Islet precursor cell (in vitro differentiated cells): ENCODE measurements around the gene SIGLEC10.
"Not testable (repeated sequence)": the region's sequence is repeated elsewhere in the genome, so short reads cannot be mapped to it uniquely, and the experiment has no call there.

Source experiments
- DNase-seq: peaks from one replicate; pipeline ENCODE4 v3.0.0-alpha.2; 2018

SIGLEC10 gene, protein sequence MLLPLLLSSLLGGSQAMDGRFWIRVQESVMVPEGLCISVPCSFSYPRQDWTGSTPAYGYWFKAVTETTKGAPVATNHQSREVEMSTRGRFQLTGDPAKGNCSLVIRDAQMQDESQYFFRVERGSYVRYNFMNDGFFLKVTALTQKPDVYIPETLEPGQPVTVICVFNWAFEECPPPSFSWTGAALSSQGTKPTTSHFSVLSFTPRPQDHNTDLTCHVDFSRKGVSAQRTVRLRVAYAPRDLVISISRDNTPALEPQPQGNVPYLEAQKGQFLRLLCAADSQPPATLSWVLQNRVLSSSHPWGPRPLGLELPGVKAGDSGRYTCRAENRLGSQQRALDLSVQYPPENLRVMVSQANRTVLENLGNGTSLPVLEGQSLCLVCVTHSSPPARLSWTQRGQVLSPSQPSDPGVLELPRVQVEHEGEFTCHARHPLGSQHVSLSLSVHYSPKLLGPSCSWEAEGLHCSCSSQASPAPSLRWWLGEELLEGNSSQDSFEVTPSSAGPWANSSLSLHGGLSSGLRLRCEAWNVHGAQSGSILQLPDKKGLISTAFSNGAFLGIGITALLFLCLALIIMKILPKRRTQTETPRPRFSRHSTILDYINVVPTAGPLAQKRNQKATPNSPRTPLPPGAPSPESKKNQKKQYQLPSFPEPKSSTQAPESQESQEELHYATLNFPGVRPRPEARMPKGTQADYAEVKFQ

DNA sequence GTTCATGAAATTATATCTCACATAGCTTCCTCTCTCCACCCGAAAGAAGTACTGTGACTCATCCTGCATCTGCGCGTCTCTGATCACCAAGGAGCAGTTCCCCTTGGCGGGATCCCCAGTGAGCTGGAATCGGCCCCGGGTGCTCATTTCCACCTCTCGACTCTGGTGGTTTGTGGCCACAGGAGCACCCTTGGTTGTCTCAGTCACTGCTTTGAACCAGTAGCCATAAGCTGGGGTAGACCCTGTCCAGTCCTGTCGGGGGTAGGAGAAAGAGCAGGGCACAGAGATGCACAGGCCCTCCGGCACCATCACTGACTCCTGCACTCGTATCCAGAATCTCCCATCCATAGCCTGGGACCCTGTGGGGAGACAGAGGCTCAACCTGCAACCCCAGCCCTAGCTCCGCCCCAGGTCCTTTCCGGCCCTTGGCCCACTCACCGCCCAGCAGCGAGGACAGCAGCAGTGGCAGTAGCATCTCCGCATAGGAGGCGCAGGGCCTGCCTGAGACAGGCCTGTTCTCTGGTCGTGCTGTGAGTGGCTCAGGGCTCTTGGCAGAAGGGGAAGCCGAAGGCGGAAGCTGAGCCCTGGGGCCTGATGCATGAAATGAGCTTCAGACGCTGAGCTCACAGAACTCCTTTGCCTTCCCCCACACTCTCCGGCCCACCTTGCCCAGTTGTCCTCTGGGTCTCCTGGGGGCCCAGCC lies at the start of gene SIGLEC10:
SIGLEC10 (minus strand) TSS at position 536 of the 703 bp plus-strand sequence; CDS start at position 475, 61 bp downstream.
- no peak for DNase-seq

DNA sequence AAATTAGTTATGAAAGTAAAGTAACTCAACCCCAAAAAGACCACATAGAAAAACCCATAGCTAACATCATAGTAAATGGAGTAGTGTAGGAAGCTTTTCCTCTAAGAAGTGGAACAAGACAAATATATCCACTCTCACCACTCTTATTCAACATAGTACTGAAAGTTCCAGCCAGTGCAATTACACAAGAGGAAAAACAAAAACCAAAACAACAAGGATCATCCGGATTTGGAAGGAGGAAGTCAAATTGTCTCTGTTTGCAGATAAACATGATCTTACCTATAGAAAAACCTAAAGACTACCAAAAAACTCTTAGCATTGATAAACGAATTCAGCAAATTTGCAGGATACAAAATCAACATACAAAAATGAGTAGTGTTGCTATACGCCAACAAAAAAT lies 49.3 kb upstream of the SIGLEC10 start:
- DNase-seq: no peak

DNA sequence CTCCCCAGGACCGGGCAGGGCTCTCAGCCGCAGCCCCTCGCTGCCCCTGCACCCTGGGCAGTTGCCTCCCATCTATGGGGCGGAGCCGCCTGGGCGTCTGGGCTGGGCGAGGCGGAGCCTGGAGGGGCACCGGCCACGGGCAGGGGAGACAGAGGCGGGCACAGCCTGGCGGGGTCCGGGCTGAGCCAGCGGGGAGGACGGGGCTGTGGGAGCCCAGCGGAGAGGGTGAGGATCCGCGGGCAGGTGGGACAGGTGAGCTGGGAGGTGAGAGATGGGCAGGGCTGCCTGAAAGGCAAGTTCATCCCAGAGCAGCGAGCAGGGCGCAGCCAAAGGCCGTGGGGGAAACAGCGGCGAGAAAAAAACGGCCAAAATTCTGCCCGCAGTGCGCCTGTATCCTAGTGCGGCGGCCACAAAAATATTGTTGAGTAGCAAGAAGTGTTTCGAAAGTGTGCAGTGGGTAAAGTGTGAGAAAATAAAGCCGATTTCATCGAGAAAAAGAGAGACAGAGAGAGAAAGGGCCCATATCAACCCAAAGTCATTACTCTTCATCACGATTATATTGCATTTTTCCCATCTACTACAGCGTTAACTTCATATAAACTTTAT lies 46.6 kb upstream of the SIGLEC10 start:
- not testable (repeated sequence) for DNase-seq

DNA sequence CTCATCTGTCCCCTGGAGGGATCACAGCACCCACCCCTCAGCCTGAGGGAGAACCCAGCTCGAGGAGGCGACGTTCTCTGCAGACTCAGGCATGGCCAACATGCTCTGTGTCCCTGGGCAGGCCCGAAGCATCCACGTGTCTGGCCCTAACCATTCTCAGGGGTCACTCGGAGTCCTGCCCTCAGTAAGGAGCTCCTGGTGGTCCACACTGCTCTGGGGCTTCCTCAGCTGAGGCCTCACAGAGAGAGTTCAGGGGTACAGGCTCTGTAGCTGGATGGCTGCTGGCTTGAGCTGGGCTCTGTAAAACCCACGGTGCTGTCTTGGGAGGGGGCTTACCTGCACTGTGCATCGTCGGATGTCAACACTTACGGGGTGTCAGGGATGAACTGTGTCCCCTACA lies 45.2 kb upstream of the SIGLEC10 start:
- peak; percentile 43 for DNase-seq

DNA sequence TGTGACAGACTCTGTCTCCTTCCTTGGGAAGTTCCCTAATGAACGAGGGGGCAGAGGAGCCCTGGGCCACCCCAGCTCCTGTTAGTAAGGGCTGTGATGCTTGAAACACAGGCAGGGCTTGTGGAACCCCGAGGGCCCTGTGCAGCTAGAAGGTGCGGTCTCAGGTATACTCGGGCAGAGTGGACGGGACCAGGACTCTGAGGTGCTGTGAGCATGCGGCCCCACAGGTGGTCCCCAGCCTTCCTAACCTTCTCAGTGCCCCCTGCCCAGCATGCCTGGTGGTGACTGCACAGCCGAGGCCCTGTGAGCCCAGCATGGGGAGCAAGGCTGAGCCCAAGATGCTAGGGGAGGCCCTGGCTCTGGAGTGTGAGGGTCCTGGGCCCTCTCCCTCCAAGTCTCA lies 44.8 kb upstream of the SIGLEC10 start:
- DNase-seq: peak; percentile 30

DNA sequence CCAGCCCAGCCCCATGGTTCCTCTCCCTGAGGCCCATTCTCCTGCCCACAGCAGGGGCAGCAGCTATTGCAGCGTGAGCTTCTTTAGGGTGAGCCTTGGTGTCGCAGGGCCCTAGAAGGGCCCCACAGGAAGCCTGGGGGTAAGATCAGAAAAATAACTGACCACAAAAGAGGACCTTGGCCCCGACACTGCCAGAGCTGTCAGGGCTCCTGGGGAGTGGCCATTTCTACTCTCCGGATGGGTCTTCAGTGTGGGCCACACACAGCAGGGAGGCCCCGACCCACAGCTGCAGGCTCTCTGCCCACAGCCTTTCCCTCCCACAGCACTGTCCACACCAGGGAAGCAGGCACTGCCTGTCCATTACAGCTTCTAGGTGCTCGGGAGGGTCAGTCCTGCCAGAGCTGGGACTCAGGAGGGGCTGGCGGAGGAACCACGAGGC lies 44.3 kb upstream of the SIGLEC10 start:
- peak; percentile 51 for DNase-seq

DNA sequence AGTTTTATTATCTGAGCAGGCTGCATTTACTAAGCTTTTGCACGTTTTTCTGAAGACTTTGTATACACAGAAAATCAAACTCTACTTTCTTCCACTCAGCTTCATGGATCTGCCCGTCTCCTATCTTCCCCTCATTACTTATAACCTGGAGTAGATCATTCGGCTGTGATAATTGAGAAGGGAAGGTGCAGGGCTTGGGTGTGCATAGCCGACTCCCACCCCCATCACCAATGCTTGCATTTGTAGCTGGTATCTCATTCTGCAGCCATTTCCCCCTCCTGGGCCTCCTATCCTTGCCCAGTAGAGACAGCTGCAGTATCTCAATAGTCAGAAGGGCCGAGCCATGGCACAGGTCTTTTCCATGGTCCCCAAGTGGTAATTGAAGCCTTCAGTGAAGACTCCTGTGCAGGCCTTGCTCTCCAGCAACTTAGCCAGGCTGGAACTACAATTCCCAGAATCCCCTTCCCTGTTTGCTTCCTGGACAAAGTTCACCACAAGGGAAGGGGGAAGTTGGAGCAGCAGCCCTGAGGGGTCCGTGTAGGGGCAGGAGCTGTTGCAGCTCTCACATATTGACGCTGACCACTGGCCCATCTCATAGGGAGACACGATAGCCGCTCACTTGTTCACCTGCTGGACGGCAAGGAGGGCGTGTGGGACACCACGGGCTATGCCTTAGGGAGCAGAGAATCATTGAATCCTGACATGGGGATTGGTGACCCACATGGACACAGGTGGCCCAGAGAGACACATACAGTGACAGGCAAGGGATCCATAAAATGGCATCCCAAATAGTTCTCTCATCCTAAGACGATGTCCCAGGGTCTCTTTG lies 42.9 kb upstream of the SIGLEC10 start:
- peak; percentile 35 for DNase-seq

DNA sequence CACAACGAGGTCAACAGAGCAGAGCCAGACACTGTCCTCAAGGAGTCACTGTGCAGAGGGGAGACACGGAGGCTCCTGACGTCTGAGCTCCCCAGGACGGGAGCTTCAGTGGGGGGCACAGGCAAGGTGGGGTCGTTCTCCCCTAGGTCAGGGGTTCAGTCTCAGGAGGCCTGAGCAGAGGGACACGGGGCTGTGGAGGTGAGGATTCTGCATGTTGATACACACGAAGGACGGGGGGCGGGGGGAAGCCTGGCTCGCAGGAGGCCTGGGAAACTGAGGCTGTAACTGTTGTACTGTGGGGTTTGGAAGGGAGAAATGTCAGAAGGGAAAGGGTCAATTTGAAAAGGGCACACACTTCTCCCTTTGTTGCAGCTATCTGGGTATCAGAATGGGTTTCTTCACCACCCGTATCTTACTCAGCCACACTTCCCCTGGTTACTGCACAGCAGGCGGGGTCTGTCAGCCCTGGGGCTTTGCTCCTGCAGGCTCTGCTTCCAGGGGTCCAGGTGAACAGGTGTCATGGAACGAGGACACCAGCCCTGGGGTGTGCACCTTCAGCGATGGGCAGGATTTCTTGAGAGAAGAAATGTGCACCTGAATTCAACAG lies 41.6 kb upstream of the SIGLEC10 start:
- peak; percentile 15 for DNase-seq

DNA sequence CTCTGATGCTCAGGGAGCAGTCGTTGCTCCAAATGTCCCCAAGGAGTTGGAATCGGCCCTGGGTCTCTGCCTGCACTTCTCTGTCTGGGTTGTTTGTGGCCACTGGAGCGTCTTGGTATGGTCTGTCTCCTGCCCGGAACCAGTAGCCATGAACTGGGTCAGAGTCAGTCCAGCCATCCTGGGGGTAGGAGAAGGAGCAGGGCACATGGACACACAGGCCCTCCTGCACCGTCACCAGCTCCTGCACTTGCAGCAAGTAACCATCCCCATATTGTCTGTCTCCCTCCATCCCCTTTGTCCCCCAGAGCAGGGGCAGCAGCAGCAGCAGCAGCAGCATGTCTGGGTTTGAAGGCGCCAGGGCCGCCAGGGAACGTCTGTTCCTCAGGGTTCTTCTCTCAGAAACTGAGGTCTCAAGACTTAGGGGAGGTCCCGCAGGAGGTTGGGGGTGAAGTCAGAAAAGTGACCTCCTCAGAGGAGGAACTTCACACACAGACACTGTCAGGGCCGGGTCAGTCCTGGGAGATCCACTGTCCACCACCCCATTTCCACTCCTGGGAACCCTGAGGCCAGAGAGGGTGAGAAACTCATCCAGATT lies 40.7 kb upstream of the SIGLEC10 start, which contains the start of gene SIGLEC8:
SIGLEC8 (minus strand) TSS at position 404 of the 595 bp plus-strand sequence; CDS start at position 337, 67 bp downstream.
- peak; percentile 37 for DNase-seq

DNA sequence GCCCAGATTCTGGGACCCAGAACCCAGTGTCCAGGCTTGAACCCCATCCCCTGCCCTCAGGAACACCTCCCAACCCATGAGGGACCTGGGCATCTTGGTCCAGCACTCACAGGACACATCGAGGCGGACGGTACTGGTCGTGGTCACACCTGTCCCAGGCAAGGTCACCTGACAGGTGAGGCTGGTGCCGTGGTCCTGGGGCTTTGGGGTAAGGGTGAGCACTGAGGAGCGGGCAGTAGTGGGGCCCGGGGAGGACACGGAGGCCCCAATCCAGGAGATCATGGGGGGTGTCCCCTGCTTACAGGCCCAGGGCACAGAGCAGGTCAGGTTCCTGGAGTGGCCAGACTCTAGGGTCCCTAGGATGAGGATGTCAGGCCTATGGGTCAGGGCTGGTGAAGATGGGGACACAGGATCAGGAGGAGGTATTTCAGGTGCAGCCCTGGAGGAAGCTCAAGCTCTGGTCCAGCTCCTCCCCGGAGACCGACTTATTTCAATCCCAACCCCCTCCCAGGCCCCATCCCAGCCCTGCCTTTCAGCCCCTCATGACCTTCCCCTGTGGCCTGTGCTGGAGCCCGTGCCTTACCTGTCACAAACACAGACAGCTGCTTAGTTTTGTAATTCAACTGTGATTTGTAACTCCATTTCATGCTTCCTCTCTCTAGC lies 40.0 kb upstream of the SIGLEC10 start:
- no peak for DNase-seq

DNA sequence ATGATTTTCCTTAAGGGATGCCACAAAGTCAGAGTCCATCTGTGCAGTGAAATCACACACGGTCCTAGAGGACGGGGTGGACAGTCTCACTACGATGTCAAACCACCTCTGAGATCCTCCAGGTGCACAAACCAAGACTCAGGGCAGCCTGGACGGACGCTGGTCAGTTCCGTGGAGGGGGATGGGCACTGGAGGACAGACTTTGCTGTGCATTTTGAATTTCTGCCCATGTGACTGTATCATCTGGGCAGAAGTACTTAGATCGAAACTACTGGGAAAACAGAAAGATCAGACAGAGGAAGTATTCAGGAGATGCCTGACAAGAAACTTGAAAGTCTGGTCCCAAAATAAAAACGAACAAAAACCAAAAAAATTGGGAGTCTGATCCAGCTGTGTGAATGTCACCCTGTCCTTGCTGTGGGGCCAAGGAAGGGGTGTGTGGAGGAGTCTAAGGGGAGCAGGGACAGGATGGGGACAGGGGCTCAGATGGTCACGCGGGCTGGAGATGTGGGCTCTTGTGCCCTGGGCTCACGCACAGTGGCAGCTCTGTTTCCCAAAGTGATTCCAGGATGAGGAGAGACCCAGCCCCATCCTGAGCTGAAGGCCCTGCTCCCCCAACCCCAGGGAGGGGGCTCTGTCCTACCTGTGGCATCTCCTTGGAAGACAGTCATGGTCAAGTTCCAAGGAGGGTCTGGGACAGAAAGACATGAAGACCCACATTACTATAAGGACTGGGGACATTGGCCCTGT lies 39.3 kb upstream of the SIGLEC10 start:
- no peak for DNase-seq

DNA sequence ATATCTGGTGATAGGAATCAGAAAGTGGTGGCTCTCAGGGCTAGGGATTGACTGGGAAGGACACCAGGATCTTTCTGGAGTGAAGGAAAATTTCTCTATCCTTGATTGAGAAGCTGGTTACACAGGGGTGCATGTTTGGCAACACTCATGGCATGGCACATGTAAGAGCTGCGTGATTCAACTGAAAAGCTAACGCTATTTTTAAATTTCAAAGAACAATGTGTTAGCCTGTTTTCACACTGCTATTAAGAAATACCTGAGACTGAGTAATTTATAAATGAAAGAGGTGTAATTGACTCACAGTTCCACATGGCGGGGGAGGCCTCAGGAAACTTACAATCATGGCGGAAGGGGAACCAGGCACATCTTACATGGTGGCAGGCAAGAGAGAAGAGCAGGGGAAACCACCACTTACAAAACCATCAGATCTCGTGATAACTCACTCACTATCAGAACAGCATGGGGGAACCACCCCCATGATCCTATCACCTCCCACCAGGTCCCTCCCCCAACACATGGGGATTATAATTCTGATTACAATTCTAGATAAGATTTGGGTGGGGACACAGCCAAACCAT lies 33.4 kb upstream of the SIGLEC10 start:
- DNase-seq: no peak

DNA sequence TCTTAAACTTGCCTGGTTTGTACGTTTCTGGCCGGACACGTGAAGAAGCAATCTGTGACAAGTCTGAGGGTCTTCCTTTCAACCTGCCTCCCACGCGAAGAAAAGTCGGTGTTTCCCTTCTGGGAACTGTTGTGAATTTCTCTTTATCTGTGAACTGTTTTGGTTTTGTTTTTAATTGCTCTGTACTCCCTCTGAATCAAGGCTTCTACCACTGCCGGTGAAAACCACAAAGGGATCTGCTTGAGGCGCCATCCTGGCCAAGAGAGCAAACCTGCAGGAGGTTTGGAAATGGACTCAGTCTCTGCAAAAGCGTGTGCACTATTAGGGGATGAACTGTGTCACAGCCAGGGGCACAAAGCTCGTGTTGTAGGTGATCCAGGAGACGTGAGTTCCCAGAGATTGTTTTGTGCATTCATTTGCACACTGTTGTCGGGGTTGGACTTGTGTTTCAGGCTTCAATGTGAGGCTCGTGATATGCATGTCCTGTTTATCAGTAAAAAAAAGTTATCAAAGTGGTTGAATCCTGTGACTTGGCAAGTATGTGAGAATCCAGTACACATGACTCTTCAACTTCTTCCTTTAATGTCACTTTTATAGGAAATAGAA lies 31.1 kb upstream of the SIGLEC10 start:
- no peak for DNase-seq

DNA sequence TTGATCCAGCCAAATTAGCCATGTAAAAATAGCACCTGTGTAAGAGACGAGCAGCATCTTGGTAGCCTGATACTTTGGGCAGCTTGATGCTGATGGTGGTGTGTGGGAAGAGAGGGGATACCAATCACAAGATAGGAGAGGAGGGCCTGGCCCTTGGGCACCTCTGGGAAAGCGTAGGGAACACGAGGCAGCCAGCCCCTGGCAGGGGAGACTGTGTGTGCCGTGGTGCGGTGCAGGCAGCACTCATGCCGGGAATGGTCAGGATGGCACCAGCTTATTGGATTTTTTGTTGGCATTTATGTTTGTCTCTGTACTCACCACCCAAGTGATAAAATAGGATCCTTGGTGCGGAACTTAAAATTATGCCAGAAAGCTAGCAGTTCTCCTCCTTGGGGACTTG lies 30.6 kb upstream of the SIGLEC10 start:
- no peak for DNase-seq

DNA sequence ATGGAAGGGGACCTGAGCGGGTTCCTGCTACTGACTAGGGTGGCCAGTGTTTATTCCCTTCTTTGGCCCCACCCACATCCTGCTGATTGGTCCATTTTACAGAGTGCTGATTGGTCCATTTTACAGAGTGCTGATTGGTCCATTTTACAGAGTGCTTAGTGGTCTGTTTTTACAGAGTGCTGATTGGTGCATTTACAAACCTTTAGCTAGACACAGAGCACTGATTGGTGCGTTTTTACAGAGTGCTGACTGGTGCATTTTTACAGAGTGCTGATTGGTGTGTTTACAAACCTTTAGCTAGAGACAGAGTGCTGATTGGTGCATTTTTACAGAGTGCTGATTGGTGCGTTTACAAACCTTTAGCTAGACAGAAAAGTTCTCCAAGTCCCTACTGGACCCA lies 30.1 kb upstream of the SIGLEC10 start:
- DNase-seq: not testable (repeated sequence)

DNA sequence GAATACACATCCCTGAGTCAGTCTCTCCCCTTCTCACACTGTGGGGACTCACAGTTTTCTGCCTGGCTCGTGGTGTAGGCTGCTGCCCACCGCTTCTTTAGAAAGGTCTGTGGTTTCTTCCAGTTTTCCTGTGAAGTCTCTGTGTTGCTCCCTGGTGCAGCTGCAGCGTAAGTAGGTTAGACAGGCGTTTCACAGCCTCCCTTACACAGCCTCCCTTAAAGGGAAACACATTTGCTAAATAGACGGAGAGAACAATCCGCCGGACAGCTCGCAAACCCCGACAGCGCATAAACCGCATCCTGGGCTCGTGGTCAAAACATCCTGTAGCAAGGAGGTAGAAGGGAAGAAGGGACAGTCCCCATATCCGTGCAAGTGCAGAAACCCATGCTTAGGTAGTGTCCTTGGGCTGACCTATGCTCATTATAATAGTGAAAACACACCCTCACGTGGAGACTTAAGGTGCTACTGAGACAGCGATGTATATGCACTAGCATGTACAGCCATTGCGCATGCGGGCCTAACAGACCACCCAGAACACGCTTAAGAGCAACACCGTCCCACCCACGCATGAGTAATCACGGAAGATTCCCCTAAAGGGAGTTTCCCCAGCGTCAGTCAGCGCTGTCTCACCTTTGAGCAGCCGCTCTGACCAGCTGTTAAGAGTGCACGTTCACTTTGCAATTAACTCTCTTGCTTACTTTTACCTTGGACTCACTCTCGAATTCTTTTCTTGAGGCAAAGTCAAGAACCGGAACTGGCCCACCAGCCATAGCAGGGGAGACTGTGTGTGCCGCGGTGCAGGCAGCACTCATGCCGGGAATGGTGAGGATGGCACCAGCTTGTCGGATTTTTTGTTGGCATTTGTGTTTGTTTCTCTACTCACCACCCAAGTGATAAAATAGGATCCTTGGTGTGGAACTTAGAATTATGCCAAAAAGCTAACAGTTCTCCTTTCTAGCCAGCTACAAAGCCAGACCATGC lies 24.3 kb upstream of the SIGLEC10 start:
- no peak for DNase-seq

DNA sequence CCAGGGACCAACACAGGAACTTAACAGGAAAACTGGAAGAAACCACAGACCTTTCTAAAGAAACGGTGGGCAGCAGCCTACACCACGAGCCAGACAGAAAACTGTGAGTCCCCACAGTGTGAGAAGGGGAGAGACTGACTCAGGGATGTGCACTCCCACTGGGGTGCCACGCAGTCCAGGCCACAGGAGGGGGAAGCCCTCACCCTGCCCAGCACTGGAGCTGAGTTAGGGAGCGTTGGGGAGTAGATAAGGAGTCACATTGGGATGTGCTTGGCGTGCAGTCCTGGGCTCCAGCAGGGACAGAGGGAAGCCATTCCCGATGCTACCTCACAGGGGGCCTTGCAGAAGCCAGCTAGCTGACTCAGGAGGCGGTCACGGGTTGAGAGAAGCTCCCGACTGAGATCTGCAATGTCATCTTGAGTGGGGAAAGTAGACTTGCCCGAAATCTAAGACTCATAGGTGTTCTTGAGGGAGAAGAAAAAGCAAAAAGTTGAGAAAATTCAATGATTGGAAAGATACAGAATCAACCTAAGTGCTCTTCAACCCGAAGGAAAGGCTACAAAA lies 23.5 kb upstream of the SIGLEC10 start:
- DNase-seq: no peak
